ENCODE results near the gene PAPSS1.

The PAPSS1 gene

DNA sequence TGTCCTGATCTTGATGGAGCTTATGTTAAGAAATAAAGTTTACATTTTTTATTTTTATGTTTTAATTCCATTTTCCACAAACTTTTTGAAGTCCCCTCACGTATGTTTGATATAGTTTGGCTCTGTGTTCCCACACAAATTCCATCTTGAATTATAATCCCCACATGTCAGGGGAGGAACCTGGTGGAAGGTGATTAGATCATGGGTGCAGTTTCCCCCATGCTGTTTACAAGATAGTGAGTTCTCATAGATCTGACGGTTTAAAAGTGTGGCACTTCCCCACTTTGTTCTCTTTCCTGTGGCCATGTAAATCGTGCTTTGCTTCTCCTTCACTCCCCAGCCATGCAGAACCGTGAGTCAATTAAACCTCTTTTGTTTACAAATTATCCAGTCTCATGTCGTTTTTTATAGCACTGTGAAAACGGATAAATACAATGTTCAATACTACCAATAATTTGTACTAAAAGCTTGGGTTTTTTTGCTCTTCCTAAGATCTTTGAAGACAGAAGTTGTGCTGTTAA is 89.8 kb downstream of the PAPSS1 start:
- TF ChIP-seq, protein P1, sequence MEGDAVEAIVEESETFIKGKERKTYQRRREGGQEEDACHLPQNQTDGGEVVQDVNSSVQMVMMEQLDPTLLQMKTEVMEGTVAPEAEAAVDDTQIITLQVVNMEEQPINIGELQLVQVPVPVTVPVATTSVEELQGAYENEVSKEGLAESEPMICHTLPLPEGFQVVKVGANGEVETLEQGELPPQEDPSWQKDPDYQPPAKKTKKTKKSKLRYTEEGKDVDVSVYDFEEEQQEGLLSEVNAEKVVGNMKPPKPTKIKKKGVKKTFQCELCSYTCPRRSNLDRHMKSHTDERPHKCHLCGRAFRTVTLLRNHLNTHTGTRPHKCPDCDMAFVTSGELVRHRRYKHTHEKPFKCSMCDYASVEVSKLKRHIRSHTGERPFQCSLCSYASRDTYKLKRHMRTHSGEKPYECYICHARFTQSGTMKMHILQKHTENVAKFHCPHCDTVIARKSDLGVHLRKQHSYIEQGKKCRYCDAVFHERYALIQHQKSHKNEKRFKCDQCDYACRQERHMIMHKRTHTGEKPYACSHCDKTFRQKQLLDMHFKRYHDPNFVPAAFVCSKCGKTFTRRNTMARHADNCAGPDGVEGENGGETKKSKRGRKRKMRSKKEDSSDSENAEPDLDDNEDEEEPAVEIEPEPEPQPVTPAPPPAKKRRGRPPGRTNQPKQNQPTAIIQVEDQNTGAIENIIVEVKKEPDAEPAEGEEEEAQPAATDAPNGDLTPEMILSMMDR (IDR thresholded peaks at IDR 0.05; ENCODE audit: insufficient read depth, low read depth, low read length, missing control alignments), result no peak
- no peak for DNase-seq (ENCODE audit: low read depth)
- no peak overlapping the region for H3K4me3 ChIP-seq (ENCODE audit: low read depth, low read length)

DNA sequence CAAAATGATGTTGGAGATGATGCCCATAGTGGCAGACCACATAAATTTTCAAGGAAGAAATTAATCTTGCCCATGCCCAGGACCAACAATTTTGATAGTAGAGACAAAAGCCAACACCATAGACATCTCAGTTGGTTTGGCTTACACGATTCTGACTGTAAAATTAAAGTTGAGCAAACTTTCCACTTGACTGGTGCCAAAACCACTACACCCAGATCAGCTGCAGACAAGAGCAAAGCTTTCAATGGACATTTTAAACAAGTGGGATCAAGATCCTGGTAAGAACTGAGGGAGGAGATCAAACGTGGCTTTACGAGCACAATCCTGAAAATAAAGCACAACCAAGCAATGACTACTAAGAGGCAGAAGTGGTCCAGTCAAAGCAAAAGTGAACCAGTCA is 90.7 kb downstream of the PAPSS1 start:
- DNase-seq (ENCODE audit: low read depth), result no peak
- H3K4me3 ChIP-seq (ENCODE audit: low read depth, low read length), result no peak overlapping the region
- TF ChIP-seq, protein P1 (IDR thresholded peaks at IDR 0.05; ENCODE audit: insufficient read depth, low read depth, low read length, missing control alignments), result no peak

DNA sequence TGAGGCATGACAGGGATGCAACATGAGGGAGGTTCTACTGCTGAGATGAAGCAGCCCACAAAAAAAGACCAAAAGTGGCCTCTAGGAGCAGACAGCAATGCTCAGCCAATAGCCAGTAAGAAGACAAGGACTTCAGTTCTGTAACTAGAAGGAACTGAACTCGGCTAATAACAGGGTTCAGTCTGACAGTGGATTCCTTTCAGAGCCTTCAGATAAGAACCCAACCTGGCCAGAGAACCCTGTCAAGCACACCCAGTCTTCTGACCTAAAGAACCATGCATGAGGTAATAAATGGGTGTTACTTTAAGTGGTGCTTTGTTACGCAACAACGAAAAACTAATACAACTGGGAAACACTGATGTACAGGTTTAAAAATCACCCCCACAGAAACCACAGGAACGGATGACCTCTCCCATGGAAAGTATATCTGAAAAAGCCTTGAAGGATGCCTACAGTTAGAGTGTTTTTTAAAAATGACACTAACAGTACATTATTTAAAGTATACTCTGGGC is 94.6 kb downstream of the PAPSS1 start:
- H3K4me3 ChIP-seq (ENCODE audit: low read depth, low read length), result no peak overlapping the region
- no peak for DNase-seq (ENCODE audit: low read depth)
- TF ChIP-seq, protein P1 (IDR thresholded peaks at IDR 0.05; ENCODE audit: insufficient read depth, low read depth, low read length, missing control alignments), result no peak

DNA sequence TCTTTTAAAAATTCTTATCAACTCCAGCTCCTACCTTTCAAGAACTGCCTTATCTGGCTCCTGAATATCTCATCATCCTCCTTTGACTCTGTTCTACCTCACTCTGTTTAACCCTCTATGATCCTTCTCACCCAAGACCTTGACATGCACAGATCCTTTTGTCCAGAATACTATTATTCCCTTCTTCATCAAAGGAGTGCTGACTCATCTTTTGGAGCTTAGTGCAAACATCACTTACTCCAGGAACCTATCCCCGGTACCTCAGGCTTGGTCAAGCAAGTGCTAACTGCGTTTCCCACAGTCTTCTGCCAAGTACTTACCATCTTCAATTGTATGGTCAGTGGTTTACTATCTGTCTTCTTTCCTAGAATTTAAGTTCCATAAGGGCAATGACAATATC is 96.0 kb downstream of the PAPSS1 start:
- no peak for DNase-seq (ENCODE audit: low read depth)
- TF ChIP-seq, protein P1 (IDR thresholded peaks at IDR 0.05; ENCODE audit: insufficient read depth, low read depth, low read length, missing control alignments), result no peak

DNA sequence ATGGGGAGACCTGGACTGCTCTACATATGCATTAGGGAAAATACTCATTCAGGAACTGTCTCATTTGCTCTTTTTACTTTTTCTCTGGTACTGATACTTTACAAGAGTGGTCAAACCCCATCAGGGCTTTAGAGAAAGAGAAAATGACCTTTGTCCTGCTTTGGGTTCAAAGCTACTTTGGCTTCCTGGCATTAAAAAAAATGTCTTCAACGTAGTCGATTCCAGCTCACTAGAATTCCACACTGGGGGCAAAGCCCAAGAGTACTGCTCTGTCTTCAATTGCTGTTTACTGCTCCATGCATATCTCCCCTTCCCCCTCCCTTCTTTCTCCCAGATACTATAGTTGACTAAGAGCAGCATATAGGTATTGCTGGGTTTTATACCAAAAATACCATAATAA is 98.0 kb downstream of the PAPSS1 start:
- TF ChIP-seq, protein P1 (IDR thresholded peaks at IDR 0.05; ENCODE audit: insufficient read depth, low read depth, low read length, missing control alignments), result no peak
- no peak overlapping the region for H3K4me3 ChIP-seq (ENCODE audit: low read depth, low read length)
- no peak for DNase-seq (ENCODE audit: low read depth)

More for the DNA sequence above, 96.0 kb downstream of the PAPSS1 start:
- H3K4me3 ChIP-seq (ENCODE audit: low read depth, low read length), result no peak overlapping the region

DNA sequence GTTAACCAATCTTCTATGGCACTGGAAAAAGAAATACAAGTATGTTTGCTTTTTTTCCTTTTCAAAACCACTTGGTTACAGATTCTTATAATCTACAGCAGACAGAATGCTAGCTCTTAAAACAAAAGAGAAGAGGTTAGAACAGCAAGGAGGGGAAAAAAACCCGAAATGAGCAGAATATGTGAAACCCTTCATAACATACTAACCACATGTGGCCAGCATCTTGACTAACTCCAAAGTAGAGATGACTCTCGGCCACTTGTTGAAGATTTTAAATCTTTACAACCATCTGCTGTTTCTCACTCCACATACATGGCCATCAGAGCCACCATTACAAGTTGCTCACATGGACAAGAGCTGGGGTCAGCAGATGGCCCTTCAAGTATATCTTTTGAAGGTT is 100.3 kb downstream of the PAPSS1 start:
- TF ChIP-seq, protein P1 (IDR thresholded peaks at IDR 0.05; ENCODE audit: insufficient read depth, low read depth, low read length, missing control alignments), result no peak
- DNase-seq (ENCODE audit: low read depth), result no peak
- H3K4me3 ChIP-seq (ENCODE audit: low read depth, low read length), result no peak overlapping the region

DNA sequence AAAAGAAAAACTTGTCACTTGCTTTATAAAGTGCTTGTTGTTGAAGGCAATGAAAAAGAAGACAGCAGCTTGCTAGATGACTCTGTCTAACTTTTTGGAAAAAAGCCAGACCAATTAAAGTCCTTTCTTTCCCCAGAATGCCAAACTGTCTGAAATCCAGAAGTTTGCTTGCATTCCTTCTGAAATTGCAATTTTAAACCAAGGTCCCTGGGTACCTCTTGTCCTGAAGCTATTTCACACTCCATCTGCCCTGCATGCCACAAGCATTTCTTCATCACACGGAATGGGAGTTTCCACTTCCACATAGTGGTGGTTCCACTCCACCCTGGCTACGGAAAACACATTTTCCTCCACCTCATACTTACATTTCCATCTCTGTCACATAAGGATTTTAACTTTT is 101.0 kb downstream of the PAPSS1 start:
- TF ChIP-seq, protein P1 (IDR thresholded peaks at IDR 0.05; ENCODE audit: insufficient read depth, low read depth, low read length, missing control alignments), result no peak
- H3K4me3 ChIP-seq (ENCODE audit: low read depth, low read length), result no peak overlapping the region
- DNase-seq (ENCODE audit: low read depth), result no peak
